ENCODE results near the gene ARL2BP.

- TF ChIP-seq POLR2AphosphoS5 (IDR thresholded peaks at IDR 0.05; ENCODE audit: low read depth, low read length) (no peak), POLR2A (IDR thresholded peaks at IDR 0.05; ENCODE audit: low read depth, low read length) (no peak), POU2F2 (IDR thresholded peaks at IDR 0.05; ENCODE audit: low read depth, low read length) (no peak), TAF1 (IDR thresholded peaks at IDR 0.05; ENCODE audit: low read depth, low read length) (no peak), SPI1 (IDR thresholded peaks at IDR 0.05; ENCODE audit: low read depth, low read length) (no peak), PAX5 (IDR thresholded peaks at IDR 0.05; ENCODE audit: insufficient read depth, low read length, severe bottlenecking) (no peak)
Observed at GRCh38 chr16:57255686-57256415, 10.8 kb downstream of the ARL2BP start.
